ENCODE measurements around the gene SLC7A10. TPM values are rescaled to one million over a fixed set of nuclear protein-coding genes. Genes with fewer than 3 reads are reported as not detected.
"Not testable (repeated sequence)": the region's sequence is repeated elsewhere in the genome, so short reads cannot be mapped to it uniquely, and the experiment has no call there.

The SLC7A10 gene
- total and polyA plus RNA-seq, 2 donors (not counting 1 experiment from before 2014, with no cell fraction given) = not detected

GRCh38 chr19:33168528-33168927, 57.1 kb downstream of the SLC7A10 start:
- no peaks in the 10 kb centered on the region for H3K4me1 ChIP-seq (ENCODE audit: control insufficient read depth, extremely low read depth, insufficient read depth, low read length)

GRCh38 chr19:33167438-33167837, 58.2 kb downstream of the SLC7A10 start:
- Histone ChIP-seq H2AFZ (ENCODE audit: low read length) (no peak overlapping the region), H3K9ac (ENCODE audit: insufficient read depth, low read length) (no peak overlapping the region), H3K4me2 (ENCODE audit: extremely low read depth, insufficient read depth, low read length) (no peak overlapping the region), H3K27me3 (ENCODE audit: control insufficient read depth, insufficient read depth, low read length) (no peaks in the 10 kb centered on the region), H4K20me1 (ENCODE audit: control insufficient read depth, extremely low read depth, insufficient read depth, low read length) (no peaks in the 10 kb centered on the region), H3K79me2 (ENCODE audit: control insufficient read depth, insufficient read depth, low read length) (no peaks in the 10 kb centered on the region), H3K4me3 (replicated peaks in 1 of 4; ENCODE audit: control extremely low read depth in 1 of 4, insufficient read depth in 1 of 4, low read depth in 3 of 4, low read length in 4 of 4) (no peak overlapping the region), H3K36me3 (ENCODE audit: control insufficient read depth, insufficient read depth, low read length) (no peaks in the 10 kb centered on the region), H3K27ac (ENCODE audit: insufficient read depth, low read length) (no peak overlapping the region), H3K9me3 (ENCODE audit: control insufficient read depth, insufficient read depth, low read depth, low read length) (no peaks in the 10 kb centered on the region), H3K4me1 (ENCODE audit: control insufficient read depth, extremely low read depth, insufficient read depth, low read length) (no peaks in the 10 kb centered on the region)
- no peak for DNase-seq (ENCODE audit: low read depth in 2 of 2)
- TF ChIP-seq CTCF (conservative IDR thresholded peaks at IDR 0.05 in 1 of 2, IDR thresholded peaks at IDR 0.05 in 1 of 2; ENCODE audit: low read depth in 1 of 2, low read length in 2 of 2) (no peak), EZH2 (IDR thresholded peaks at IDR 0.05; ENCODE audit: low read length, missing control alignments) (no peak)

More at GRCh38 chr19:33168528-33168927, 57.1 kb downstream of the SLC7A10 start:
- Histone ChIP-seq H3K36me3 (ENCODE audit: control insufficient read depth, insufficient read depth, low read length) (no peaks in the 10 kb centered on the region), H3K9me3 (ENCODE audit: control insufficient read depth, insufficient read depth, low read depth, low read length) (no peaks in the 10 kb centered on the region), H3K9ac (ENCODE audit: insufficient read depth, low read length) (no peak overlapping the region), H3K4me3 (replicated peaks in 1 of 4; ENCODE audit: control extremely low read depth in 1 of 4, insufficient read depth in 1 of 4, low read depth in 3 of 4, low read length in 4 of 4) (no peak overlapping the region), H4K20me1 (ENCODE audit: control insufficient read depth, extremely low read depth, insufficient read depth, low read length) (no peaks in the 10 kb centered on the region), H3K27me3 (ENCODE audit: control insufficient read depth, insufficient read depth, low read length) (no peaks in the 10 kb centered on the region), H3K79me2 (ENCODE audit: control insufficient read depth, insufficient read depth, low read length) (no peaks in the 10 kb centered on the region), H3K27ac (ENCODE audit: insufficient read depth, low read length) (no peak overlapping the region), H2AFZ (ENCODE audit: low read length) (no peak overlapping the region), H3K4me2 (ENCODE audit: extremely low read depth, insufficient read depth, low read length) (no peak overlapping the region)
- TF ChIP-seq CTCF (conservative IDR thresholded peaks at IDR 0.05 in 1 of 2, IDR thresholded peaks at IDR 0.05 in 1 of 2; ENCODE audit: low read depth in 1 of 2, low read length in 2 of 2) = no peak
- DNase-seq (ENCODE audit: low read depth in 2 of 2) = no peak

GRCh38 chr19:33166037-33166436, 59.6 kb downstream of the SLC7A10 start:
- H3K36me3 ChIP-seq (ENCODE audit: control insufficient read depth, insufficient read depth, low read length); H3K9ac ChIP-seq (ENCODE audit: insufficient read depth, low read length); H2AFZ ChIP-seq (ENCODE audit: low read length); H3K4me1 ChIP-seq (ENCODE audit: control insufficient read depth, extremely low read depth, insufficient read depth, low read length); H3K4me2 ChIP-seq (ENCODE audit: extremely low read depth, insufficient read depth, low read length); H3K4me3 ChIP-seq (replicated peaks in 1 of 4; ENCODE audit: control extremely low read depth in 1 of 4, insufficient read depth in 1 of 4, low read depth in 3 of 4, low read length in 4 of 4); DNase-seq (ENCODE audit: low read depth in 2 of 2); H3K27me3 ChIP-seq (ENCODE audit: control insufficient read depth, insufficient read depth, low read length); H3K27ac ChIP-seq (ENCODE audit: insufficient read depth, low read length); H3K9me3 ChIP-seq (ENCODE audit: control insufficient read depth, insufficient read depth, low read depth, low read length); H3K79me2 ChIP-seq (ENCODE audit: control insufficient read depth, insufficient read depth, low read length); H4K20me1 ChIP-seq (ENCODE audit: control insufficient read depth, extremely low read depth, insufficient read depth, low read length): not testable (repeated sequence)

Data from fibroblast of lung (primary cell).